Vagina (tissue), 2 donors: Measurements from ENCODE around the gene CRTC2.

Experiments used
- CTCF ChIP-seq, 3 experiments: fragments of 450-650 bp in 2 of 3; fragments of 200-600 bp in 1 of 3; sonication (generic) in 1 of 3; IDR thresholded peaks; one replicate each; pipeline ENCODE4 v1.5.1; 2017 to 2019; ENCODE audit warnings: antibody characterized with exemption in 3 of 3, mild to moderate bottlenecking in 2 of 3, moderate library complexity in 2 of 3
- POLR2A ChIP-seq, 2 donors: fragments of 450-650 bp; IDR thresholded peaks; one replicate each; pipeline ENCODE4 v1.6.1; 2017; ENCODE audit warnings: antibody characterized with exemption in 2 of 2, mild to moderate bottlenecking in 2 of 2, moderate library complexity in 2 of 2
- POLR2AphosphoS5 ChIP-seq, 2 donors: sonication (generic); formaldehyde crosslinking; IDR thresholded peaks; one replicate each; pipeline ENCODE4 v1.9.0; 2017; ENCODE audit warnings: antibody characterized with exemption in 2 of 2, mild to moderate bottlenecking in 2 of 2, low read depth in 1 of 2; ENCODE audit not compliant: insufficient read depth in 1 of 2

- TF ChIP-seq CTCF (IDR thresholded peaks at IDR 0.05) (no peak), POLR2A (IDR thresholded peaks at IDR 0.05) (no peak), POLR2AphosphoS5 (IDR thresholded peaks at IDR 0.05; ENCODE audit: insufficient read depth in 1 of 2, low read depth in 1 of 2) (no peak)
These were observed 16.3 kb downstream of the CRTC2 start for GRCh38 chr1:153941826-153942725.
